DOHH2 (cell line): ENCODE measurements around the gene DYNLL2.

ENCODE experiments used
- H3F3A ChIP-seq: fragments of 200-600 bp; sonication (generic), shearing (Covaris generic); 2 replicates; pipeline ENCODE4 v1.6.0; 2016; ENCODE audit warnings: antibody characterized with exemption, mild to moderate bottlenecking; ENCODE audit not compliant: control insufficient read depth, insufficient read depth
- H3K27ac ChIP-seq: fragments of 200-600 bp; sonication (generic); 2 replicates; pipeline ENCODE4 v1.5.1; 2014; ENCODE audit warnings: low read depth, mild to moderate bottlenecking, low read length, moderate library complexity
- H3K27me3 ChIP-seq: fragments of 200-600 bp; sonication (generic); 2 replicates; pipeline ENCODE4 v1.6.1; 2014; ENCODE audit warnings: mild to moderate bottlenecking, low read length, mixed read lengths; ENCODE audit not compliant: control insufficient read depth
- H3K36me3 ChIP-seq: fragments of 200-600 bp; sonication (generic); 2 replicates; pipeline ENCODE4 v1.6.1; 2014; ENCODE audit warnings: mild to moderate bottlenecking, low read length, moderate library complexity, mixed read lengths; ENCODE audit not compliant: control insufficient read depth
- H3K4me1 ChIP-seq: fragments of 200-600 bp; sonication (generic); 2 replicates; pipeline ENCODE4 v1.6.1; 2014; ENCODE audit warnings: mild to moderate bottlenecking, low read length, mixed read lengths; ENCODE audit not compliant: control insufficient read depth
- H3K4me2 ChIP-seq: fragments of 200-600 bp; sonication (generic); 2 replicates; pipeline ENCODE4 v1.6.0; 2014; ENCODE audit warnings: mild to moderate bottlenecking, low read length, moderate library complexity
- H3K4me3 ChIP-seq: fragments of 200-600 bp; sonication (generic); 2 replicates; pipeline ENCODE4 v1.5.1; 2014; ENCODE audit warnings: mild to moderate bottlenecking, low read length, mixed read lengths
- H3K79me2 ChIP-seq: fragments of 200-600 bp; sonication (generic); 2 replicates; pipeline ENCODE4 v1.6.1; 2014; ENCODE audit warnings: mild to moderate bottlenecking, low read length, mixed read lengths; ENCODE audit not compliant: control insufficient read depth
- H3K9me2 ChIP-seq: fragments of 200-600 bp; sonication (generic); replicated peaks from 2 replicates; pipeline ENCODE4 v1.6.1; 2014; ENCODE audit warnings: mild to moderate bottlenecking, low read length, mixed read lengths; ENCODE audit not compliant: control insufficient read depth
- H3K9me3 ChIP-seq: fragments of 200-600 bp; sonication (generic); 2 replicates; pipeline ENCODE4 v1.6.1; 2014; ENCODE audit warnings: antibody characterized with exemption, low read length, mixed read lengths; ENCODE audit not compliant: control insufficient read depth, insufficient read depth
- H4K20me1 ChIP-seq: fragments of 200-600 bp; sonication (generic); 2 replicates; pipeline ENCODE4 v1.6.0; 2014; ENCODE audit warnings: low read depth, mild to moderate bottlenecking, antibody characterized with exemption, low read length, moderate library complexity; ENCODE audit not compliant: control insufficient read depth, insufficient read depth
- EZH2phosphoT487 ChIP-seq: fragments of 200-600 bp; sonication (generic); IDR thresholded peaks from 2 replicates; pipeline ENCODE4 v1.6.1; 2017; ENCODE audit warnings: borderline replicate concordance, mild to moderate bottlenecking, antibody characterized with exemption, low read length, moderate library complexity, mixed read lengths
- TF ChIP-seq, protein P1 (sequence below): fragments of 200-600 bp; sonication (generic); IDR thresholded peaks from one replicate; pipeline ENCODE4 v1.5.1; 2014; ENCODE audit warnings: antibody characterized with exemption, mild to moderate bottlenecking, low read depth, low read length; ENCODE audit not compliant: poor library complexity, severe bottlenecking

The DYNLL2 gene

DNA sequence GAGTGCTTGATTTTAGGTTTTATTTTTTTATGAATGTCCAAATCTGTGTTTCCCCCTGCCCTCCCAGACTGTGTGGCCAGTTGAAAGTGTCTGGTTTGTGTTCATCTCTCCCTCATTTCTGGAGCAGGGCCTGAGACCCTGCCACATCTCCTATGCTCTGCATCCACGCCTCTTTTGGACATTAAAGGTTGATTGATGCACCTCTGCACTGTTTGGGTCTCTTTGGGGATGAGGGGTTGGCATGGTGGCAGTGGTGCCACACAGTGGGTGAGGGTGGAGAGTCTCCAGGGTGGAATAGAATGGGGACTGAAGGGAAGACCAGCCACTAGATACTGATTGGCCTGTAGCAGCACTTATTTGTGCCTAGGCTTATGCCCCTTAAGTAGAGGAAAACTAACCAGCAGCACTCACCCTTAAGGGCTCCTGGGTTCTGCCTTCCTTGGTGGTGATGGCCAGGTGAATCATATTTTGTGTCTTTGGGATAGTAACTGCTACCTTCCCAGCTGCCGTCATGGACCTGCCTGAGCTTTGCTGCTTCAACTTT is 7.9 kb downstream of the DYNLL2 start:
- H3K9me3 ChIP-seq: no peaks in the 10 kb centered on the region
- no peak overlapping the region for H3K4me2 ChIP-seq
- no peak overlapping the region for H3K27ac ChIP-seq
- peaks cover 84% of the 10 kb centered on the region for H3K36me3 ChIP-seq
- H3K4me1 ChIP-seq: no peaks in the 10 kb centered on the region
- no peaks in the 10 kb centered on the region for H3K9me2 ChIP-seq
- H3F3A ChIP-seq: peaks cover 12% of the 10 kb centered on the region; the same call in 1 of the 2 replicates
- peaks cover 42% of the 10 kb centered on the region for H3K79me2 ChIP-seq
- H4K20me1 ChIP-seq: peaks cover 39% of the 10 kb centered on the region
- TF ChIP-seq, protein P1, sequence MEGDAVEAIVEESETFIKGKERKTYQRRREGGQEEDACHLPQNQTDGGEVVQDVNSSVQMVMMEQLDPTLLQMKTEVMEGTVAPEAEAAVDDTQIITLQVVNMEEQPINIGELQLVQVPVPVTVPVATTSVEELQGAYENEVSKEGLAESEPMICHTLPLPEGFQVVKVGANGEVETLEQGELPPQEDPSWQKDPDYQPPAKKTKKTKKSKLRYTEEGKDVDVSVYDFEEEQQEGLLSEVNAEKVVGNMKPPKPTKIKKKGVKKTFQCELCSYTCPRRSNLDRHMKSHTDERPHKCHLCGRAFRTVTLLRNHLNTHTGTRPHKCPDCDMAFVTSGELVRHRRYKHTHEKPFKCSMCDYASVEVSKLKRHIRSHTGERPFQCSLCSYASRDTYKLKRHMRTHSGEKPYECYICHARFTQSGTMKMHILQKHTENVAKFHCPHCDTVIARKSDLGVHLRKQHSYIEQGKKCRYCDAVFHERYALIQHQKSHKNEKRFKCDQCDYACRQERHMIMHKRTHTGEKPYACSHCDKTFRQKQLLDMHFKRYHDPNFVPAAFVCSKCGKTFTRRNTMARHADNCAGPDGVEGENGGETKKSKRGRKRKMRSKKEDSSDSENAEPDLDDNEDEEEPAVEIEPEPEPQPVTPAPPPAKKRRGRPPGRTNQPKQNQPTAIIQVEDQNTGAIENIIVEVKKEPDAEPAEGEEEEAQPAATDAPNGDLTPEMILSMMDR: no peak
- TF ChIP-seq EZH2phosphoT487: no peak
- no peak overlapping the region for H3K4me3 ChIP-seq
- no peaks in the 10 kb centered on the region for H3K27me3 ChIP-seq

DNA sequence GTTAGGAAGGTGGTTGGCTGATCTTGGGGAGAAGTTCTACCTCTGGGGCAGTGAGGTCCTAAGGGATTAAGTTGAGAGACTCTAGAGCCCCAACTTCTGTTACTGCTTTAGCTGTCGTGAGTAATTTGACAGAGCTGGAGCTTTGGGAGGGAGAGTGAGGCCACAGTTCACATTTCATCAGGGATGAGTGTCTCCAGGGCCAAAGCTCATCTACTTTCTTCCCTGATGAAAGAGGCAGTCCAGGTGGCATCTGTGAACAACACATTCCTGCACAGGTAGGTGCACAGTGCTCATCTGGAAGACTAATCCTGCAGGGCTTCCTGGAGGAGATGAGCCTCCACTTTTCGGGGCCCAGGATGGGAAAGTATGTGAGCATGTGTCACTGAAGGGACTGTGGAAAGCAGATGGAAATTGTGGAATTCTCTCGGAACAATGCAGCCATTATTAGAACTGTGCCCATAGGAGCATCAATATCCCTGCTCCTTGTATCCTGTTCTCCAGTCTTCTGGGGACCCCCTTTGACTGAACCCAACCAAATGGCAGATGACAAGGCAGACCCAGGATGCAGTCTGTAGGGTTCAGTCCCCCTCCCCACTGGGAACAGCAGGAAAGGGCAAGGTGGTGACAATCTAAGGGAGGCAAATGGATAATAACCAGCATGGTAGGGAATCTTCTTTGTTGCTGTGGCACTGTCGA is 9.0 kb downstream of the DYNLL2 start:
- no peaks in the 10 kb centered on the region for H3K4me1 ChIP-seq
- no peak overlapping the region for H3K4me3 ChIP-seq
- H3F3A ChIP-seq: peaks cover 12% of the 10 kb centered on the region; the same call in 1 of the 2 replicates
- peaks cover 72% of the 10 kb centered on the region for H3K36me3 ChIP-seq
- no peak overlapping the region for H3K4me2 ChIP-seq
- H3K27ac ChIP-seq: no peak overlapping the region
- H3K79me2 ChIP-seq: peaks cover 31% of the 10 kb centered on the region
- H4K20me1 ChIP-seq: peaks cover 27% of the 10 kb centered on the region
- H3K27me3 ChIP-seq: no peaks in the 10 kb centered on the region
- TF ChIP-seq EZH2phosphoT487: no peak
- TF ChIP-seq, protein P1: no peak
- no peaks in the 10 kb centered on the region for H3K9me2 ChIP-seq
- H3K9me3 ChIP-seq: no peaks in the 10 kb centered on the region

DNA sequence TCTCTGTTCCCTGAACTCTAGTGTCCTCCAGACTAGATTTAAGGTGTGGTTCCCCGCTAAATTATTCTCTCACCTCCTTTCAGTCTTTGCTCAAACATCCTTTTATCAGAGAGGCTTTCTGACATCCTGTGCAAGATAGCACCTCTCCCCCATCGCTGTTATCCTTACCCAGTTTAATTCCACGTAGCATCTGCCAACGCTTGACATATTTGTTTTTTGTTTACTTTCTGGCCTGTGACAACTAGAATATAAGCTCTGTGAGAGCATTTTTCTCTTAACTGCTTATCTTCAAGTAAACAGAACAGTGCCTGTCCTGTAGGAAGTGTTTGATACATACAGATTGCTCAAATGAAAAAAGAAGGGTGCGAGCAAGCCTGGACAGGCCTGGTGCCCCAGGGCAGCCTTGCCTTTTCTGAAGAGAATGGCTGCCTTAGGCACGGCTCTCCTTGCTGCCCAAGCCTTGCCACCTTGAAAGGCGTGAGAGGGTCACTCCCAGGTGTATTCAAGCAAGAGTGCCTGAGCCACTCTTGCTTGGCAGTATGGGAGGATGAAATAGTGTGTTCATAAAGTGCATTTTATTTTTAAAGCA is 9.7 kb downstream of the DYNLL2 start:
- no peaks in the 10 kb centered on the region for H3K9me3 ChIP-seq
- H3K4me2 ChIP-seq: no peak overlapping the region
- H3K36me3 ChIP-seq: peaks cover 66% of the 10 kb centered on the region
- no peaks in the 10 kb centered on the region for H3K27me3 ChIP-seq
- H3K79me2 ChIP-seq: peaks cover 24% of the 10 kb centered on the region
- no peaks in the 10 kb centered on the region for H3K9me2 ChIP-seq
- H3F3A ChIP-seq: peaks cover 12% of the 10 kb centered on the region; the same call in 1 of the 2 replicates
- no peak for TF ChIP-seq EZH2phosphoT487
- TF ChIP-seq, protein P1: no peak
- peaks cover 21% of the 10 kb centered on the region for H4K20me1 ChIP-seq
- H3K27ac ChIP-seq: no peak overlapping the region
- no peak overlapping the region for H3K4me3 ChIP-seq
- no peaks in the 10 kb centered on the region for H3K4me1 ChIP-seq
